Keratinocyte (primary cell): ENCODE data around the gene CALHM4. TPM values are rescaled to one million over a fixed set of nuclear protein-coding genes. Genes with fewer than 3 reads are reported as not detected.

ENCODE experiments used
- DNase-seq: peaks from one replicate; pipeline ENCODE4 v3.0.0-alpha.2; 2011; ENCODE audit warnings: low read depth, missing footprints, low spot score
- FAIRE-seq: peaks from 2 replicates; lab custom pipeline; 2011; peaks lifted over from hg19 to GRCh38; lab: Jason Lieb, UNC
- H2AFZ ChIP-seq: 2 replicates; pipeline ENCODE4 v1.6.0; 2012; ENCODE audit warnings: low read length, control low read depth, inconsistent platforms; ENCODE audit not compliant: control insufficient read depth
- H3K27ac ChIP-seq: 2 replicates; pipeline ENCODE4 v1.5.1; 2011; ENCODE audit warnings: low read length; ENCODE audit not compliant: control insufficient read depth, insufficient read depth
- H3K27me3 ChIP-seq: 3 replicates; pipeline ENCODE4 v1.6.0; 2011; ENCODE audit warnings: low read length; ENCODE audit not compliant: control insufficient read depth, insufficient read depth; ENCODE audit errors: extremely low read depth
- H3K36me3 ChIP-seq, 2 experiments: 2 replicates in 1 of 2; 3 replicates in 1 of 2; pipeline ENCODE4 v1.5.1; 2011; ENCODE audit warnings: low read length in 2 of 2, mild to moderate bottlenecking in 1 of 2; ENCODE audit not compliant: control insufficient read depth in 2 of 2, insufficient read depth in 2 of 2; ENCODE audit errors: extremely low read depth in 1 of 2
- H3K4me1 ChIP-seq: 3 replicates; pipeline ENCODE4 v1.5.1; 2011; ENCODE audit warnings: low read length; ENCODE audit not compliant: control insufficient read depth, insufficient read depth; ENCODE audit errors: extremely low read depth
- H3K4me2 ChIP-seq: 3 replicates; pipeline ENCODE4 v1.6.0; 2011; ENCODE audit warnings: low read depth, low read length; ENCODE audit not compliant: control insufficient read depth, insufficient read depth; ENCODE audit errors: extremely low read depth
- H3K4me3 ChIP-seq, 3 experiments: fragments of 200-600 bp in 1 of 3; sonication (generic) in 1 of 3; 2 replicates in 2 of 3; 3 replicates in 1 of 3; pipeline ENCODE4 v1.5.1; 2011 to 2016; ENCODE audit warnings: low read length in 3 of 3, mild to moderate bottlenecking in 3 of 3, control low read depth in 2 of 3, inconsistent platforms in 1 of 3, low read depth in 1 of 3, mixed read lengths in 1 of 3, mixed run types in 1 of 3, moderate library complexity in 1 of 3; ENCODE audit not compliant: control insufficient read depth in 2 of 3, insufficient read depth in 2 of 3; ENCODE audit errors: extremely low read depth in 1 of 3
- H3K79me2 ChIP-seq: 2 replicates; pipeline ENCODE4 v1.6.0; 2012; ENCODE audit warnings: low read length; ENCODE audit not compliant: control insufficient read depth, insufficient read depth
- H3K9ac ChIP-seq: 3 replicates; pipeline ENCODE4 v1.6.0; 2011; ENCODE audit warnings: low read length; ENCODE audit not compliant: control insufficient read depth, insufficient read depth; ENCODE audit errors: extremely low read depth
- H3K9me1 ChIP-seq: 3 replicates; pipeline ENCODE4 v1.6.0; 2011; ENCODE audit warnings: low read length; ENCODE audit not compliant: control insufficient read depth, insufficient read depth; ENCODE audit errors: extremely low read depth
- H3K9me3 ChIP-seq: 2 replicates; pipeline ENCODE4 v1.5.1; 2012; ENCODE audit warnings: low read depth, low read length; ENCODE audit not compliant: control insufficient read depth
- H4K20me1 ChIP-seq: 3 replicates; pipeline ENCODE4 v1.6.0; 2011; ENCODE audit warnings: low read length; ENCODE audit not compliant: control insufficient read depth, insufficient read depth; ENCODE audit errors: extremely low read depth
- CTCF ChIP-seq, 3 experiments: IDR thresholded peaks in 1 of 3; conservative IDR thresholded peaks in 1 of 3; optimal IDR thresholded peaks in 1 of 3; 2 replicates in 2 of 3; 3 replicates in 1 of 3; pipeline versions ENCODE3 to v1.5.1; 2011; ENCODE audit warnings: low read length in 3 of 3, mild to moderate bottlenecking in 3 of 3, moderate library complexity in 2 of 3, control low read depth in 1 of 3, inconsistent platforms in 1 of 3; ENCODE audit not compliant: insufficient read depth in 2 of 3; ENCODE audit errors: extremely low read depth in 1 of 3
- EZH2 ChIP-seq: IDR thresholded peaks from one replicate; pipeline ENCODE4 v1.6.1; 2012; ENCODE audit warnings: inconsistent platforms, mild to moderate bottlenecking, low read length, moderate library complexity
- dilution Hi-C: fragments of 300-500 bp; cut with MboI; formaldehyde crosslinking; loops from one replicate; pipeline ENCODE4 v1.7.0; 2020; ENCODE audit warnings: low sequenced_read_pairs; ENCODE audit not compliant: extremely low pct_ligation_motif_present
- polyA plus RNA-seq, 5 experiments: library from polyadenylated mRNA; depleted of rRNA in 3 of 5; stranded (reverse) in 3 of 5; stranded (forward) in 1 of 5; unstranded in 1 of 5; fragments of >200 nt; gene quantifications; 1 replicate in 1 of 5; 2 replicates in 3 of 5; 3 replicates in 1 of 5; pipeline versions ENCODE4 v1.2.1 to v1.2.3, GENCODE V29; 2011 to 2012; ENCODE audit warnings: missing spikeins in 2 of 5, low read depth in 1 of 5, low replicate concordance in 1 of 5

The CALHM4 gene
- polyA plus RNA-seq, 1 donor (not counting 4 experiments of a cell fraction or from before 2014, with no cell fraction given), result 0.33 TPM

GRCh38 chr6:116545651-116546050 lies 7.9 kb upstream of the CALHM4 start, which contains the start of gene TRAPPC3L:
TSS of gene TRAPPC3L (minus strand) at chr6:116545684. CDS start at chr6:116545514, 170 bp downstream.
- Histone ChIP-seq H3K27me3 (no peaks in the 10 kb centered on the region), H3K4me3 (no peak within 1 kb of the TSS), H3K79me2 (no peaks in the 10 kb centered on the region), H3K4me2 (peak within 1 kb of the TSS; percentile 5), H3K9me3 (no peaks in the 10 kb centered on the region), H3K27ac (no peak within 1 kb of the TSS), H3K9ac (no peak within 1 kb of the TSS), H2AFZ (peak within 1 kb of the TSS; percentile 14), H3K4me1 (peaks cover 22% of the 10 kb centered on the region), H3K36me3 (no peaks in the 10 kb centered on the region), H4K20me1 (no peaks in the 10 kb centered on the region), H3K9me1 (no peaks in the 10 kb centered on the region)
- dilution Hi-C loops, result no loop called here
- DNase-seq (no peak), FAIRE-seq (peak; percentile 29)
- TF ChIP-seq EZH2, result no peak
- TF ChIP-seq CTCF (optimal IDR thresholded peaks at IDR 0.05 in 1 of 3, IDR thresholded peaks at IDR 0.05 in 1 of 3, conservative IDR thresholded peaks at IDR 0.05 in 1 of 3; ENCODE audit: extremely low read depth in 1 of 3, insufficient read depth in 2 of 3, low read length in 3 of 3), result no peak

GRCh38 chr6:116547358-116547757 lies 6.2 kb upstream of the CALHM4 start:
- H3K4me3 ChIP-seq, result no peak overlapping the region
- no peak for TF ChIP-seq CTCF (optimal IDR thresholded peaks at IDR 0.05 in 1 of 3, IDR thresholded peaks at IDR 0.05 in 1 of 3, conservative IDR thresholded peaks at IDR 0.05 in 1 of 3; ENCODE audit: extremely low read depth in 1 of 3, insufficient read depth in 2 of 3, low read length in 3 of 3)

More at GRCh38 chr6:116547358-116547757, 6.2 kb upstream of the CALHM4 start:
- DNase-seq (no peak), FAIRE-seq (no peak)
- no peaks in the 10 kb centered on the region for H3K27me3 ChIP-seq
- no peak overlapping the region for H3K9ac ChIP-seq
- no peaks in the 10 kb centered on the region for H3K36me3 ChIP-seq
- no peak overlapping the region for H3K4me2 ChIP-seq
- dilution Hi-C loops, result no loop called here
- no peaks in the 10 kb centered on the region for H3K9me3 ChIP-seq
- no peaks in the 10 kb centered on the region for H4K20me1 ChIP-seq
- no peak overlapping the region for H3K27ac ChIP-seq
- no peaks in the 10 kb centered on the region for H3K9me1 ChIP-seq
- no peak overlapping the region for H2AFZ ChIP-seq
- H3K4me1 ChIP-seq, result peaks cover 17% of the 10 kb centered on the region
- no peaks in the 10 kb centered on the region for H3K79me2 ChIP-seq
